Activated CD4-positive, alpha-beta T cell treated with anti-CD3 and anti-CD28 coated beads for 1 hour (primary cell): ENCODE results near the gene KRTAP1-5.
"Not testable (repeated sequence)": the region's sequence is repeated elsewhere in the genome, so short reads cannot be mapped to it uniquely, and the experiment has no call there.

Experiments used
- DNase-seq: peaks from one replicate; pipeline ENCODE4 v3.0.0-alpha.2; 2020

The KRTAP1-5 gene, protein sequence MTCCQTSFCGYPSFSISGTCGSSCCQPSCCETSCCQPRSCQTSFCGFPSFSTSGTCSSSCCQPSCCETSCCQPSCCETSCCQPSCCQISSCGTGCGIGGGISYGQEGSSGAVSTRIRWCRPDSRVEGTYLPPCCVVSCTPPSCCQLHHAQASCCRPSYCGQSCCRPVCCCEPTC

DNA sequence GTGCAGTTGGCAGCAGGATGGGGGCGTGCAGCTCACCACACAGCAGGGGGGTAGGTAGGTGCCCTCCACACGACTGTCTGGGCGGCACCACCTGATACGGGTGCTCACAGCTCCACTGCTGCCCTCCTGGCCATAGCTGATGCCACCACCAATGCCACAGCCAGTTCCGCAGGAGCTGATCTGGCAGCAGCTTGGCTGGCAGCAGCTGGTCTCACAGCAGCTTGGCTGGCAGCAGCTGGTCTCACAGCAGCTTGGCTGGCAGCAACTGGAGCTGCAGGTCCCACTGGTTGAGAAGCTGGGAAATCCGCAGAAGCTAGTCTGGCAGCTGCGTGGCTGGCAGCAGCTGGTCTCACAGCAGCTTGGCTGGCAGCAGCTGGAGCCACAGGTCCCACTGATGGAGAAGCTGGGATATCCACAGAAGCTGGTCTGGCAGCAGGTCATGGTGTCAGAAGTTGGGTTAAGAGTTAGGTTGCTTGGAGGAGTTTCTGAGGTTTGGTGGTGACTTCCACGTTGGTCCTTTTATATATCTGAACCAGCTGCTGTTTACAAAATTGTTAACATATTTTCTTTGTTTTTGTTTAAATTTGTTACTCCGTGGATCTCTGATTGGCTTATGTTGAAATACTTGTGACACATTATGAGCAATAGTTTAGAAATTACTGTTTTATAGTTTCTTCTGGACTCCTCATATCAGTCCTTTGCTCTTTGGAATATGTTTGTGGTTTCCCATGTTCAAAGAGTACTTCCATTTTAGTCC, at the start of gene KRTAP1-5:
KRTAP1-5 (minus strand) TSS at position 494 of the 757 bp plus-strand sequence; CDS start at position 441, 53 bp downstream.
- DNase-seq: no peak

DNA sequence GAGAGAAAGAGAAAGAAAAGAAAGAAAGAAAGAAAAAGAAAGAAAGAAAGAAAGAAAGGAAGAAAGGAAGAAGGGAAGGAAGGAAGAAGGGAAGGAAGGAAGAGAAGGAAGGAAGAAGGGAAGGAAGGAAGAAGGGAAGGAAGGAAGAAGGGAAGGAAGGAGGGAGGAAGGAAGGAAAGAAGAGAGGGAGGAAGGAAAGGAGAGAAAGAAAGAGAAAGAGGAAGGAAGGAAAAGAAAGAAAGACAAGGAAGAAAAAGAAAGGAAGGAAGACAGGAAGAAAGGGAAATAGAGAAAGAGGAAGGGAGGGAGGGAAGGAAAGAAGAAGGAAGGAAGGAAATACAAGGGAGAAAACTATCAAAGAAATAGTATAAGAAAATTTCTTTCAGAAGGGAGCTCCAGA, 49.8 kb upstream of the KRTAP1-5 start:
- DNase-seq: no peak

DNA sequence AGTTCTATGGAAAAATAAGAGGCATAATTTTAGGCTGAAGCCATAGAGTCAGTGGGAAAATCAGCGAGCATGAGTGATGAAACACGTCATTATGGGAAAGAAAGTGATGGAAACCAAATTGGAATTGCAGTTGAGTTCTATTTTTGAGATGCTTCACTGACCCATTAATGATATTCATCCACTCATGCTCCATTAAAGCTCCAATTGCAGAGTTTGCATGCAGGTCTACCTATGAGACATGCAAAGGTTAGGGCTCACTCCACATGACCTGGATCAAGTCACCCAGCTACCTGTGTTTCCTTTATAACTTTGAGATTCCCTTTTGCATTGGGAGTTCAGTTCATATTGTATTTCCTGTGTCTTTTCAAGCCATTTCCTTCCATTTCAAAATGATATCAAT, 46.7 kb upstream of the KRTAP1-5 start:
- no peak for DNase-seq

DNA sequence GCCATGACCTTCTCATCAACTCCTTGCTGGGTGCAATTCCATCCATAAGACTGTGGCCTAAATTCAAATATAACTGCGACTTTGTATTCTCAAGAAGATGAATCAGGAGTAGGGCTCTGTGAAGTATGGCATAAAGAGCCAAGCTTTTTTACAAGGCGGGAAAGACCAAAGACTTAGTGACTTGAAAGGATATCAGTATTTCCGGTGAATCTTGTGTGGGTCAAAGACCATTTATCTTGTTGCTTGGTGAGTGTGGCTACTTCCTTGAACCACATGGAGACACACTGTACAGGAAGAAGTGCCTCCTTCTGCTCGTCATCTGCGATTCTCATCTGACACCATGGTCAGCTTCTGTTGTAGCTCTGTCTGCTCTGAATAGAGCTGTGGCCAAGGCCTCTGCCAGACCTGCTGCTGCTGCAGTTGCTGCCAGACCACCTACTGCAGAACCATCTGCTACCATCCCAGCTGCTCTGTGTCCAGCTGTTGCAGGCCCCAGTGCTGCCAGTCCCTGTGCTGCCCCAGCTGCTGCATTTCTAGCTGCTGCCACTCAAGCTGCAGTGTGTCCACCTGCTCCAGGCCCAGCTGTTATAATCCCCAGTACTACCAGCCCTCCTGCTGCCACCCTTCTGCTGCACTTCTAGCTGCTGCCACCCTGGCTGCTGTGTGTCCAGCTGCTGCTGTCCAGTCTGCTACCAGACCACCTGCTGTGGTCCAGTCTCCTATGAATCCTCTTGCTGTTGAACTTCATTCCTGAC, 44.8 kb upstream of the KRTAP1-5 start:
- no peak for DNase-seq

DNA sequence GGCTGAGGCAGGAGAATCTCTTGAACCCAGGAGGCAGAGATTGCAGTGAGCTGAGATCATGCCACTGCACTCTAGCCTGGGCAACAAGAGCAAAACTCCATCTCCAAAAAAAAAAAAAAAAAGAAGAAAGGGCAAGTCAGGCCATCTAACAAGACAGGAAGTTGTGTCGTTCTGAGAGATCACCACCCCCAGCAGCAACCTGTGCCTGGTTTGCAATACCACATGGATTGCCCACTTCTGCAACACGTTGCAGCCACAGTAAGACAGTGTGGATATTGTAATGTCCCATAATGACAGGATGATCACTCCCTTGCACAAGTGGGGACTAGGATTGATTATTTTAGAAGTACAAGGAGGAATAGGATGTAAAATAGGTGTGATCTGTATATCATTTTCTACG, 42.0 kb upstream of the KRTAP1-5 start:
- DNase-seq: no peak

DNA sequence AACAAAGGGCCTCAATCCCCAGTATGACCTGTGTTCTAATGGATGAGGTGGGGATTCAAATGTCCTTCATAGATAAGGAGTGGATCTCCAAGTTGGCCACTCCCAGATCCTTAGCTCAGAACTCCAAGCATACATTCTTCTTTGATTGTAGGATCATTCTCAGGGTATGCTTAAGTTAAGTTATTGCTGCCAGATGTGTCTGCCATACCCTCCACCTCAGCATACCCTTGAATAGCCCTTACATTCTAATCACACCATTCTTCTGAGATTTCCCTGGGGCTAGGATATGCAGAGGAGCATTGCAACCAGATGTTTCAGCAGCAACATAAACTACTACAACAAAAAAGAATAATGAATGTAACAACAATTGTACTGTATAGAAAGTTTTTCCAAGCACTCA, 40.3 kb upstream of the KRTAP1-5 start:
- no peak for DNase-seq

DNA sequence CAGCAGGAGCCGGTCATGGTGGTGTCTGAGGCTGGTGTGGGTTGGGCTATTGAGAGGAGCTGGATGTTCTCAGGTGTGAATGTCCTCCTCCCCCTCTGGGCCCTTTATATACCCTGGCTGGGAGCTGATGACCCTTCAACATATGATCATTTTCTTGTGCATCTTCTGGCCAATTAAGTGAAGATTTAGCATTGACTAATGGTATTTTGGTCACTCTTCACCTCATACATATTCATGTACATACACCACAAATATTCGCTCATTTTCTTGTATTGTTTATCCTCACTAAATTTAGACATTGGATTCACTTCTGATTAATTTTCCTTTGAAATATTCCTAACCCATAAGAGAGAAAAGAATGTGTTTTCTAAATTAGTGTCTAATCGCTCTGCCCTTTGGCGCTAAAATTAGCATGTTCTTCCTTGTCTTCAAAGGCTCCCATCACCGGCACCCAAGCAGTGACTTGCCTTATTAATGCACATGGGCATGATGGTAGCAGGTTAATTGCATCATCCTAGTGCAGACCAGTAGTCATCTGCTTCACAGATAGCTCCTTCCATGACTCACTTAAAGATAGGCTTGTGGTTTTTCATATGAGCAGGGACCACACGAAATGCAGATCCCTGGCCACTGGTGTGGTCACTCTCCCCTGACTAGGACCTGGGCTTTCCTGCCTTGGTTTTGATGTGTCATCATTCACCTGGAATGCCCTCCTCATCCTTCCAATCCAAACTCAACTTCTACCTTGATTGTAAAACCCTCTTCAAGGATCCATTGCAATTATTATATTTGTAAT, 39.0 kb upstream of the KRTAP1-5 start, which contains the start of gene KRTAP2-4:
KRTAP2-4 (minus strand) TSS at position 51 of the 796 bp plus-strand sequence; CDS start at position 17, 34 bp downstream.
- DNase-seq: no peak

DNA sequence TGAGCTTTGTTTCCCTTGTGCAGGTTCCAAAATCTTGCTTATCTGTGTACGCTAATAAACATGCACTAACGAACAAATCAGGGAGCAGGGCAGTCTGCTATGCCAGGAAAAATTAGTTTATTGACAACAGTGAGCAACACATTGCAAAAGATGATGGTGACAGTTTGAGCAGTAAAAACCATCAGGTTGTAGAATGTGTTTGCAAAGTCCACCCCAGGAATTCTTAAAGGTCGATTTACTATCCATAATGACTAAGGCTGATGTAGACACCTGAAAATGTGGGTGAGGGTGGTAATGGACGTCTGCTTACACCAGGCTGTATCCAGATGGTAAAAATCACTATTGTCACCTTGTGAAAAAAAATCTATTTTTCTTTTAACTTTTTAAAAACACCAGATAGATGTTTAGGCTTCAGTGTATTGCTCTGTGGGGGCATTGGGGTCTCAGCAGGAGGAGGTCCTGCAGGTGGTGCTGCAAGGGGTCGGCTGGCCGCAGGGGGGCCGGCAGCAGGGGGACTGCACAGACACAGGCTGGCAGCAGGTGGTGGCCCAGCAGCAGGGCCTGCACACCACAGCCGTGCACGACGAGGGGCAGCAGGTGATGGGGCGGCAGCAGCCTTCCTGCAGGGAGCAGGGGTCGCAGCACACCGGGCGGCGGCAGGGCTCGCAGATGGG, 38.1 kb upstream of the KRTAP1-5 start:
- DNase-seq: not testable (repeated sequence)

DNA sequence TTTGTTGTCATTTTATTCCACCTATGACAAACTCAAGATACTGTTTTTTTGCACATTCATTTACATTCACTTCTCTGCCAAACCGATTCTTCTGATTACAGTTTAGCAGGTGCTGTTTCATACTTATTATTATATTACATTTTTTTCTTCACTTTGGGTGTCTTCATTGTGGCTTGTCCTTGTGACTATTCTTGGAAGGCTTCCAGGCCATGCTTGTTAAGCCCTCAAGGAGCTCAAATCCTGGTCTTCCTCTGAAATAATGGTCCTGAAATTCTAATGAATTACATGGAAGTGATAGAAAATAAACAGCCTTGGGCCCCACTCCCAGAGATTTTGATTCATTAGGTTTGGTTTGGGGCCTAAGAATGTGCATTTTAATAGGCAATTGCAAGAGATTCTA, 37.3 kb upstream of the KRTAP1-5 start:
- DNase-seq: no peak

DNA sequence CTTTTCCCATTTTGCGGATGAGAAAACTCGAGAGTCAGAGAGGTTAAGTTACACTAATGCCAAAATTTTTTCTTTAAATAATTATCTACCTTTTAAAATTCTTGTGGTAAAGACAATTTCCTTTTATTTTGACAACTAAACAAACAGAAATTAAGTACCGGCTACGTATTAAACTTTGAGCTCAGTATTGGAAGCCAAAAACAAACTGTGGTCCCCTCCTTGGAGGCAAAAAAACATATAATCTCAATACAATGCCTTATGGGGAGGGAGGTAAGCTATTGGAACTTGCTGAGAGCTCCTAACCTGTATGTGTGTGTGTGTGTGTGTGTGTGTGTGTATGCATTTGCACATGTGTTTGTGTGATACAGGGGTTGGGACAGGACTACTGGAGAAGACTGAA, 36.4 kb upstream of the KRTAP1-5 start:
- DNase-seq: no peak

DNA sequence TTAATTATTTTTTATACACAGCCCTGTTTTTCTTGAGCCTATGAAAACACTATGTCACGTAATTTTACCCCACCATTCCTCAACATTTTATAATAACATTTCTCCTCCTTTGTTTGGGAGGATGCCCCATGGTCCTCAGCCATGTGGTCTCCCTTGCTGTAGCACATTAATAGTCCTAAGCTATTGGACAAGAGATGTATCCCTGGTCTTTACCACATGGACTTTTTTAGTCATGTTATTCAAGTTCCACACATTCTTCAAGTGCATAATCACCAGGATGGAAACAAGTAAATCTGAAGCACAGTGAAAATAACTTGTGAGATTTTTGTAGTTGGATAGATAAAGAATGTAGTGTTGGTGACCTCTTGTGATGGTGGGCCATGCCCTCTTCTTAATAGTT, 35.0 kb upstream of the KRTAP1-5 start:
- DNase-seq: no peak

DNA sequence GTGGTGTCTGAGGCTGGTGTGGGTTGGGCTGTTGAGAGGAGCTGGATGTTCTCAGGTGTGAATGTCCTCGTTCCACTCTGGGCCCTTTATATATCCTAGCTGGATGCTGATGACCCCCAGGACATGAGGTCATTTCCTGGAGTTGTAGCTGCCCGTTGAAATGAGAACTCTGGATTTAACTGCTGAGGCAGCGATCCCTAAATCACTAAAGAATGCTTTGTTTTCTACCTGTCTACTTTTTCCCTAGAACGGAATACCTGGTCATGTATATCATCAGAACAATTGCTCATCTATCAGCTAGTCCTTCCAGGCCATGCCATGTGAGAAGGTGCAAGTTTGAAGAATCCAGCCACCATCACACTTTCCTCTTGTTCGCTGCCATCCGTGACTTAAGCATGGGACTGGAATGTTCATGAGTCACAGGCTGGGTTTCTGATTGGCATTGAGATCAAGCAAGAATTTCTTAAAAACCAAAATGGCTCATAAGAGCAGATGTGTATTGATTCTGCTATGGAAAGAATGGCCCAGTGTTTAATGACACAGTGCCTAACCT, 33.1 kb upstream of the KRTAP1-5 start, which contains the start of gene KRTAP2-3:
KRTAP2-3 (minus strand) TSS at position 63 of the 553 bp plus-strand sequence. CDS start 64 bp downstream, outside the sequence.
- no peak for DNase-seq

DNA sequence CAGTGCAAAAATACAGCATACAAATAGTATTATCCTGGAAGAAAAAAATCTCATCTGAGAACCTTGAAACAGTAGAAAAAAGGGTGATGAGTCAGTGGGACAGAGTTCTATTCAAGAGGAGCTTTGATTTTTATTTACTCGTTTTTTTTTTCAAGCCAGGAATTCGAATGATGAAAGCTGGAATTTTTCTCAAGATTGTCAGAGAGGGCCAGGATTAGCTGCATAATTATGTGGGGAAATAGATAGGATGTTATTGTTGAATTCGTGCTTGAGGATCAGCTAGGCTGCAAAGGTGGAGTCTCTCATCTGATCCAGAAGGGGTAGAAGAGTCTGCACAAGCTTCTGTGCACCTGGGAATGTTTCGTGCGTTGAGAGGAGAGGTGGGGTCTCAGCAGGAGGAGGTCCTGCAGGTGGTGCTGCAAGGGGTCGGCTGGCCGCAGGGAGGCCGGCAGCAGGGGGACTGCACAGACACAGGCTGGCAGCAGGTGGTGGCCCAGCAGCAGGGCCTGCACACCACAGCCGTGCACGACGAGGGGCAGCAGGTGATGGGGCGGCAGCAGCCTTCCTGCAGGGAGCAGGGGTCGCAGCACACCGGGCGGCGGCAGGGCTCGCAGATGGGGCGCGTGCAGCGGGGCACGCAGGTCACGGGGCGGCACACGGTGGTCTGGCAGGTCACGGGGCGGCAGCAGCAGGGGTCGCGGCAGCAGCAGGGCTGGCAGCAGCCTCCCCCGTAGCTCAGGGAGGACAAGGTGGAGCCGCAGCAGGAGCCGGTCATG, 32.5 kb upstream of the KRTAP1-5 start:
- not testable (repeated sequence) for DNase-seq

DNA sequence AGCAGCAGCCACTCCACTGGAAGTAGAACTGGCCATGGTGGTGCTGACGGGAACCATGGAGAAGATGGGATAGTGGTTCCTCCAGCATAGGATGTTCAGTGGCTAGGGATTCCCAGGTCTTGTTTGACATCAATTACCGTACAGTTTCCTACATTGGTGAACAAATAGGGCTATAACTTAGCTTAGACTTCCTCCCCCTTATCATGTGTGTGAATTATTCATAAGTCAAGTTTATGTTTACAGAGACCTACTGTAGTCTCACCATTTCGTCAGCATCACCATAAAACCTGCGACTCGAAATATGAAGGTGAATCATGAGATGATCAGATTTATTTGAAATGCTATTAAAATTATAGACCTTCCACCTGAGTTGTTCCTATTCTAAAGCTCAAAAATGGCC, 31.7 kb upstream of the KRTAP1-5 start:
- DNase-seq: no peak

DNA sequence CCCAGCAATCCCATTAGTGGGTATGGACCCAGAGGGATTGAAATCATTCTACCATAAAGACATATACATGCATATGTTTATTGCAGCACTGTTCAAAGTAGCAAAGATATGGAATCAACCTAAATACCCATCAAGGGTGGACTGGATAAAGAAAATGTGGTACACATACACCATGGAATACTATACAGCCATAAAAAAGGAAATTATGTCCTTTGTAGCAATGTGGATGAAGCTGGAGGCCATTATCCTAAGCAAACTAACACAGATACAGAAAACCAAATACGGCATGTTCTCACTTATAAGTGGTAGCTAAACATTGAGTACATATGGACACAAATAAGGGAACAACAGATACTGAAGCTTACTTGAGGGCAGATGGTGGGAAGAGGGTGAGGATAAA, 30.5 kb upstream of the KRTAP1-5 start:
- DNase-seq: no peak

DNA sequence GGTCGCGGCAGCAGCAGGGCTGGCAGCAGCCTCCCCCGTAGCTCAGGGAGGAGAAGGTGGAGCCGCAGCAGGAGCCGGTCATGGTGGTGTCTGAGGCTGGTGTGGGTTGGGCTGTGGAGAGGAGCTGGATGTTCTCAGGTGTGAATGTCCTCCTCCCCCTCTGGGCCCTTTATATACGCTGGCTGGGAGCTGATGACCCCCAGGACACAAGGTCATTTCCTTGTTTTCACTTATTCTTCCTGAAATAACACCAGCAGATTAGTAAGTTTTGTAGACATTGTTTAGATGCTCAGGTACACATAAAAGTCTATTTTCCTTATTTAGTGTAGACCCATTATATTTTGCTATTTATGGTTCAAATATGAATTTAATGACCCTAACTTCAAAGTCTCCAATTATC, 28.1 kb upstream of the KRTAP1-5 start, which contains the start of gene KRTAP2-2:
KRTAP2-2 (minus strand) TSS at position 101 of the 400 bp plus-strand sequence; CDS start at position 82, 19 bp downstream.
- DNase-seq: not testable (repeated sequence)

DNA sequence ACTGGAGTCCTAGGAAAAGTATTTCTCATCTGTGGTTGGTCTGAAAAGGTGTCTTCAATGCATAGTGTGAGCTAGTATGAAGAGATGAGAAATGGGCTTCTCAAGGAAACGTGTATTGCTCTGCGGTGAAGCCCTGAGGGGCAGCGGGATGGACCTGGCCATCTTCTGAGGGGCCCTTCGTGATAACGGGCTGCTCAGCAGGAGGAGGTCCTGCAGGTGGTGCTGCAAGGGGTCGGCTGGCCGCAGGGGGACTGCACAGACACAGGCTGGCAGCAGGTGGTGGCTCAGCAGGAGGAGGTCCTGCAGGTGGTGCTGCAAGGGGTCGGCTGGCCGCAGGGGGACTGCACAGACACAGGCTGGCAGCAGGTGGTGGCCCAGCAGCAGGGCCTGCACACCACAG, 27.5 kb upstream of the KRTAP1-5 start:
- not testable (repeated sequence) for DNase-seq

DNA sequence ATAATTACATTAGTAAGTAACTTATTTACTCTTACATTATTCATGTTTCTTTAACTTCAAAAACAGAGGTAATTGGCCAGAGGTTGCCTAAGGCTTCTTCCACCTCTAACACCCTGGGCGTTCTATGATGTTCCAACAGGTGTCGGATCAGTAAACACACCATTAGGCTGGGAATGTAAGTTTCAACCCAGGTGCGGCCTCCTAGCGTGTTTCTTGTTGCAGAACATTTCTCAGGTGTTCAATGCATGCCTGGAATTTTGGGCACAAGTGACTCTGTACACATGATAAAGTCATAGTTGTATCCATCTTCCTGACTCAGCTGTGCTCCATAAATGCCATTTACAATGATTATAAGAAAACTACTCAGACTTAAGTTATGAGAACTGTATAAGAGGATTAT, 27.0 kb upstream of the KRTAP1-5 start:
- no peak for DNase-seq

DNA sequence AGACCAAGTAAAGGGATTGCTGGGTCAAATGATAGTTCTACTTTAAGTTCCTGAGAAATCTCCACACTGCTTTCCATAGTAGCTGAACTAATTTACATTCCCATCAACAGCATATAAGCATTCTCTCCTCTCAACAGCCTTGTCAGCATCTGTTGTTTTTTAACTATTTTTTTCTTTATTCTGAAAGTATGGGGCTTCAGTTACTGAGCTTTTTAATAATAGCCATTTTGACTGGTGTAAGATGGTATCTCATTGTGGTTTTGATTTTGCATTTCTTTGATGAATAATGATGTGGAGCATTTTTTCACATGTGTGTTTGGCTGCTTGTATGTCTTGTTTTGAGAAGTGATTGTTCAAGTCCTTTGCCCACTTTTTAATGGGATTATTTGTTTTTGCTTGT, 25.6 kb upstream of the KRTAP1-5 start:
- no peak for DNase-seq

DNA sequence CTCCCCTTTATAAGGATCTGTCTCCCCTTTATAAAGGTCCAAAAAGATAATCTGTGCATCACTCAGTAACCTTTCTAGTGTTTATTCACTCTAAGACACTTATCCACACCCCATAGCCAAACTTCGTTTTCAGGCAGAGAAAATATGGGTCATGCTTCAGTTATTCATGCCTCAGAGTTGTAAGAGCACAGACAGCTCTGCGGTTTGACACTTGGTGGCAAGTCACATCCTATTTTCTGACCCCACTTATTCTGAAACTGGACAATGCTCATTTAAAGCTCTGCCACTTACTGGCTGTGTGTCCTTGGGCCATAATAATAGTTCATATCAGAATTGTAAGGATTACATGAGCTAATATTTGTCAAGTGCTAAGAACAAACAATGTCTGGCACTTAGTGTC, 22.1 kb upstream of the KRTAP1-5 start:
- DNase-seq: no peak

DNA sequence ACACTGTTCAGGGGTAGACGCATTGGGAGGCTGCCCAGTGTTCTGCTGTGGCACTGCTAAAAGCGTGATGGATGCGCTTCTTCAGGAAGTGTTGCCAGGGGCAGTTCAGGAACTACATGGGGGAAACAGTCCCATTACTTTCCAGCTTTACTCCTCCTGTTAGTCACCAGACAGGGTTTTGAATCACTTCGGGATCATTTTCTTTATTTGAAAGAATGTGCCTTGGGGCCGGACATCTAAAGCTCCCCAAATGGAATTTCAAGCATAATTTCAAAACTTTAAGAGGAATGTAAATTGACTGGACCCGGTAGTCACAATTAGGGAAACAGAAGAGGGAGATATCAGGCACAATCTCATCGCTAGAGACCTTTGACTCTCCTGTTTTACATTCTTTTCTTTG, 21.4 kb upstream of the KRTAP1-5 start:
- no peak for DNase-seq
